ENCODE data around the gene ARID3B.

ARID3B gene

GRCh38 chr15:74643665-74644204 lies 102.7 kb downstream of the ARID3B start:
- Histone ChIP-seq H3K27me3 (ENCODE audit: low read depth) (no peaks in the 10 kb centered on the region), H3K4me1 (peaks cover 8% of the 10 kb centered on the region; the same call in 1 of the 2 replicates), H3K4me3 (no peak overlapping the region), H3K9me3 (no peaks in the 10 kb centered on the region), H3K36me3 (replicated peaks) (peaks cover 29% of the 10 kb centered on the region)
- DNase-seq (ENCODE audit: low spot score in 2 of 2), result no peak
- in situ Hi-C loops (cut with MboI; ENCODE audit: low sequenced_read_pairs), result loop anchor here (5.0 kb wide), 1 partner anchor 309 kb away; no protein-coding TSS in a partner anchor

- Histone ChIP-seq H3K9me3 (no peaks in the 10 kb centered on the region), H3K27me3 (ENCODE audit: low read depth) (no peaks in the 10 kb centered on the region), H3K36me3 (replicated peaks) (peaks cover 15% of the 10 kb centered on the region), H3K4me3 (no peak overlapping the region), H3K4me1 (peaks cover 8% of the 10 kb centered on the region; the same call in 1 of the 2 replicates)
- in situ Hi-C loops (cut with MboI; ENCODE audit: low sequenced_read_pairs), result no loop called here
- no peak for DNase-seq (ENCODE audit: low spot score in 2 of 2)
Observed at GRCh38 chr15:74646480-74646879, 105.5 kb downstream of the ARID3B start.
